ENCODE measurements around the gene ARPC1A.
"Not testable (repeated sequence)": the region's sequence is repeated elsewhere in the genome, so short reads cannot be mapped to it uniquely, and the experiment has no call there.

ARPC1A gene

GRCh38 chr7:99369767-99370391, 44.2 kb downstream of the ARPC1A start:
- no peak for DNase-seq (ENCODE audit: low read depth in 2 of 2)

DNA sequence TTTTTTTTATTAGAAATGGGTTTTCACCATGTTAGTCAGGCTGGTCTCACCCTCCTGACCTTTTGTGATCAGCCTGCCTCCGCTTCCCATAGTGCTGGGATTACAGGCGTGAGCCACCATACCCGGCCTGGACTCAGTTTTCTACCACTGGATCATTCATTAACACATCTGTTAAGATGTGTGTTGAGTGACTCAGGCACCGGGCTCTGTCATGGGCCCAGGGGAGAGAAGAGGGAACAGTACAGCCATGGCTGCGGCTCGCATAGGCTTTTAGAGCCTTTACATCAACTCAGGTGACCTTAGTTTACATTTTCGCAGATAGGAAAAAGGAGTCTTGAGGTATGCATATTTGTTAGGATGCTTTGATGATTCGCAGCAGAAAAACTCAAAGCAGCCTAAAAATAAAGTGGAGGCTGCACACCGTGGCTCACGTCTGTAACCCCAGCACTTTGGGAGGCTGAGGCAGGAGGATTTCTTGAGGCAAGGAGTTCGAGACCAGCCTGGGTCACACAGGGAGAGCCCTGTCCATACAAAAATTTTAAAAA, 45.8 kb downstream of the ARPC1A start:
- no peak for DNase-seq (ENCODE audit: low read depth in 2 of 2)

DNA sequence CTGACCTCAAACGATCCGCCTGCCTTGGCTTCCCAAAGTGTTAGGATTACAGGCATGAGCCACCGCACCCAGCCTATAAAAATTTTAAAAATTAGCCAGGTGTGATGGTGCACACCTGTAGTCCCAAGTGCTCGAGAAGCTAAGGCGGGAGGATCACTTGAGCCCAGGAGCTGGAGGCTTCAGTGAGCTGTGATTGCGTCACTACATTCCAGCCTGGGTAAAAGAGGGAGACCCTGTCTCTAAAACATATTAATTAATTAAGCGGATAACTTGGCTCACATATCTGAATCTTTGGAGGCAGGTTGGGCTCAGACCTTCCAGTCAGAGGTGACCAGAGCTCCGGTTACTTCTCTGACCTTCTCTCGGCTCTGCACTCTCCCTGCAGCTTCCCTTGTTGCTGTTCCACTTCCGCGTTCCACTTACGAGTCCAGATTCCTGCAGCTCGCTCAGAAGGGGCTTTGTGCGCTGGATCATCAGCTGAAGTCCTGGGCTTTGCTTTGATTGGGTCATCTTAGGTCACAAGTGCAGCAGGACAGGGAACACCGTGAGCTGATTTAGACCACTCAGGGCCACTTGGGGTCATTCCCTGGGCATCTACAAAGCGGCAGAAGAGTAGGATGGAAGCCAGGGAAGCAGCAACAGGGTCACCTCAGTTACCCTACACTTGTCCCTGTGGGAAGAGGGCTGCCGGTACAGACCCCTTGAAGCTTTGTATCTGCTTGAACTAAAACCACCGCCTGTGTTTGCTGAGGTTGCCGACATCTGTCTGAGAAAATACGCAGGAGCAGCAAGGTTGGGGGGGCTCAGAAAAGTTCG, 46.8 kb downstream of the ARPC1A start:
- no peak for DNase-seq (ENCODE audit: low read depth in 2 of 2)

DNA sequence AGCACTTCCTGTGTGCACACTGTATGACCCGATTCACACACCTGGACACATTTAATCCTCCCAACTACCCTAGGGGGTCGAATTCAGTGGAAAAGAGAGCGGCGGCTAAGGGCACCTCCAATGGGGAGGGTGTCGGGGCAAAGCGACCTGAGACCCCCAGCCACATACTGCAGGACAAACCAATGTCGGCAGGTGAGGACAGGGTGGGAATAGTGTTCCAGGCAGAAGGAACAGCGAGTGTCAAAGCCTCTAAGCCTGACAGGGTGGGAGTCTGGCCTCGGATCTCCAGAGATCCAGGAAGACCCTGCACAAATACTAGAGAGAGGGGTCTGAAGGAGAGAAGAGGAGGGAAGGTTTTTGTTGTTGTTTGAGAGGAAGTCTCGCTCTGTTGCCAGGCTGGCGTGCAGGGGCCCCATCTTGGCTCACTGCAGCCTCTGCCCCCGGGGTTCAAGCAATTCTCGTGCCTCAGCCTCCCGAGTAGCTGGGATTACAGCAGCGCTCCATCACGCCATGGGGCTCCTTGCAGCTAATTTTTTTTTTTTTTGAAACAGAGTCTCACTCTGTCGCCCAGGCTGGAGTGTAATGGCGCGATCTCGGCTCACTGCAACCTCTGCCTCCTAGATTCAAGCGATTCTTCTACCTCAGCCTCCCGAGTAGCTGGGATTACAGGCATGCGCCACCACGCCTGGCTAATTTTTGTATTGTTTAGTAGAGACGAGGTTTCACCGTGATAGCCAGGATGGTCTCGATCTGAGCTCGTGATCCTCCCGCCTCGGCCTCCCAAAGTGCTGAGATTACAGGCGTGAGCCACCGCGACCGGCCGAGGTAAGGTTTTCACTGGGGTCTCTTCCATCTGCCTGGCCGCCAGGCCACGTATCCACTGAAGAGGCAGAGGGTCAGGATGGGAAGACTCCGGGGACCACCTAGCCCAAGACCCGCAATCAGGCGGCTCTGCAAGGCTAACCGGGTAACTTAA, 47.7 kb downstream of the ARPC1A start:
- DNase-seq (ENCODE audit: low read depth in 2 of 2), result no peak

DNA sequence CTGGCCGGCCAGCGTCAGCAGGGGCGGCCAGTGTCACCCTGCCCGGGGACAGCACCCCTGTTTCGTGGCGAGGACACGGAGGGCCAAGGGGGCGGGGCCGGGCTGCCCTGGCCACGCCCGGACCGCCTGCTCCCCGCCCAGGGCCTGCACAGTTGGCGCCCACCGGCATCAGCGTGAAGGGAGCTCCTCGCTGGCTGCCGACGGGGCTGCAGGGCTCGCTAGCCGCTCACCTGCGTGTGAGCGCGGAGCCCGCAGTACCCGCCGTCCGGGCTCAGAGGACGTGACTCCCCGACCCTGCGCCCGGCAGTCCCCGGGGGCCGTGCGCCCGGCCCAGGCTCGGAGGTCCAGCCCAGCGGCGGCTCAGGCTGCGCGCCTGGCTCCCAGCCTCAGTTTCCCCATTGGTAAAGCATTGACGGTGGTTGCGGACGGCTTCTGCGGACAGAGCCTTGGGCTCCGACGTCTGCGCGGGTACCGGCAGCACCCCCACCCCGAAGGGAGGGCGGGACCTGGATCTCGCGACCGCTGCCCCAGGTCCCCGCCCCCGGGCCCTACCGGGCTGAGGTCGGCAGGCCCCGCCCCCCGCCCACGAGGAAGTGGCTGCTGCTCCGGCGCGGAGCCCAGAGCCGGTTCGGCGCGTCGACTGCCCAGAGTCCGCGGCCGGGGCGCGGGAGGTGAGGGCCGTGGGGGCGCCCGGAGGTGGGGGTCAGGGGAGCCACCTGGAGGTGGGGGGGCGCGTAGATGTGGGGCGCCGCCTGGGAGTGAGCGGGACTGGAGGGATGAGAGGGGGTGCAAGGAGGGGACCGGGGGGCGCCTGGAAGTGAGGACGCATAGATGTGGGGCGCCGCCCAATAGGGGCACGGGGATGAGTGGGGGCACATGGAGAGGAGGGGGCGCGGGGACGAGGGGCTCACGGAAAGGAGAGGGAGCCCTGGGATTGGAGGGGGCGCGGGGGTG, 48.7 kb downstream of the ARPC1A start, which contains the start of gene ARPC1B:
TSS of gene ARPC1B (plus strand) at position 620 of the 954 bp plus-strand sequence. CDS start 10,985 bp downstream, outside the sequence.
- DNase-seq (ENCODE audit: low read depth in 2 of 2), result peak; percentile 75 to 88

GRCh38 chr7:99375070-99375807, 49.5 kb downstream of the ARPC1A start:
- peak in 1 of 2 donors; percentile 57 for DNase-seq (ENCODE audit: low read depth in 2 of 2)

DNA sequence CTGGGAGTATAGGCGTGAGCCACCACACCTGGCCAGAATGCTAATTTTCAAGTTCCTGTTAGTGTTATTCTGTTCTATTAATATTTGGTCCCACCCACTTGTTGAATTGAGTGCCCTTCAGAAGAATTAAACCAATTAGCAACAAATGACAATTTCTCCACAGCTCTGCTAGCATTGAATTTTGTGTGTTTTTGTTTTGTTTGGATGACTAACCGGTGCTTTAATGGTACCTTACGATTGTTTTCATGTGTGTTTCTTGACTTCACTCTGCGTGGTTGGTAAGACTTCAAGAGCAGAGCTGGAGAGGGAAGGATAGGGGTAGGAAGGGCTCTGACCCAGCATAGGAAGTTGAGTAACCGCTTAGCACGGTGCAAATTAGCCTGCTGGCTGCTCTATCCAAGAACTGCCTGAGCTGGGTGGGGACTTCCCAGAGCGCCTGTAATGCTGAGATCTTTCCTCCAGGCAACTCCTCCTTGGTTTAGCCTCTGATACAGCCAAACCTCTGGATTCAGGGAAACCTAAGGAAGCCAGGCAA, 53.4 kb downstream of the ARPC1A start:
- DNase-seq (ENCODE audit: low read depth in 2 of 2), result no peak

GRCh38 chr7:99379693-99380031, 54.0 kb downstream of the ARPC1A start:
- not testable (repeated sequence) for DNase-seq (ENCODE audit: low read depth in 2 of 2)

DNA sequence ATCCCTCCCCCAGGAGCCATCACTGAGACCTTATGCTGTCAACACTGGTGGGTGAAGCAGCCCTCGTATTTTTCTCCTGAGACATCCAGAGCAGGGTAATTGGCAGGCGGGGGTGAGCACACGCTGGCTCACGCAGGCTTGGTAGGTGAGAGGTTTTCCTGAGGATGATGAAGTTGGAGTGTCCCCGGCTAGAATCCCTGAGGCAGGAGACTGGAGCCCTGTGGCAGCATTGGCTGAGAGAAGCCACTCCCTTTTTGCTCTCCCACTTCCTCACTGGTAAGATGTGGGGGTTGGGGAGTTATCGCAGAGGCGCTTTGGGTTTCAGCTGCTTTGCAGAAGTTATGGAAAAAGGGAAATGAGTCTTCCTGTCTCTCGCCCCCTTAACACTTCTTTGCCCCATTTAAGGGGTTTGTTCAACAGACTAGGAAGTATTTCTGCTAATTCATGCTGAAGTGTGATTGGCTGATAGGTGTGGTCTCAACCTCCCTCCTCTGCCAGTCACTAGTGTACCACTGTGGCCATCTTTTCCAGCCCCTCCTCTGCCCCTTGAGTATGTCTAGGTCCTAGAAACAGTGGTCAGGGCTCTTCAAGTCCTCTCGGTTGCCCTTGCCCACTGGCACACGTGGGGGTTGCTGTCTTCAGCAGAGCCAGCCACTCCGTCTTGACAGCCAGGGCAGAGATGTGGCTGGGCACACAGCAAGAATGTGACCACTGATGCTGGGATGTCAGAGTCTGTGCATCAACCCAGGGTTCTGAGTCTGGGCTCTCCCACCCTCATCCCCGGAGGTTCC, 54.5 kb downstream of the ARPC1A start:
- no peak for DNase-seq (ENCODE audit: low read depth in 2 of 2)

- DNase-seq (ENCODE audit: low read depth in 2 of 2), result peak; percentile 68 to 82
Measured at GRCh38 chr7:99380823-99381663, 55.3 kb downstream of the ARPC1A start.

GRCh38 chr7:99381664-99382075, 56.0 kb downstream of the ARPC1A start:
- DNase-seq (ENCODE audit: low read depth in 2 of 2), result no peak

DNA sequence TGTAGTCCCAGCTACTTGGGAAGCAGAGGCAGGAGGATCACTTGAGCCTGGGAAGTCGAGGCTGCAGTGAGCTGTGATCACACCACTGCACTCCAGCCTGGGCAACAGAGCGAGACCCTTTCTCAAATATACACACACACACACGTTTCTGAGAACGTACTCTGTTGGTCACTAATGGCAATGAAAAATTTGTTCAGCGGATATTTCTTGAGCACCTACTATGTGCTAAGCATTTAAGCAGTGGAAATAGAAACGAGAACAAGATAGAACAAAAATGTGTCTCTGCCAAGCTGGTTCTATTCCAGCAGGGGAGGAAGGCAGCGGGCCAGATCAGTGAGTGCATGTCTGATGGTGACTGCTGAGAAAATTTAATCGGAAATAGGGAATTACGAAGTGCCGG, 57.5 kb downstream of the ARPC1A start:
- DNase-seq (ENCODE audit: low read depth in 2 of 2), result no peak

GRCh38 chr7:99383791-99384370, 58.2 kb downstream of the ARPC1A start:
- no peak for DNase-seq (ENCODE audit: low read depth in 2 of 2)

GRCh38 chr7:99384523-99384922, 58.8 kb downstream of the ARPC1A start:
- no peak for DNase-seq (ENCODE audit: low read depth in 2 of 2)

- DNase-seq (ENCODE audit: low read depth in 2 of 2), result no peak
Measured at GRCh38 chr7:99385564-99385963, 59.9 kb downstream of the ARPC1A start.

DNA sequence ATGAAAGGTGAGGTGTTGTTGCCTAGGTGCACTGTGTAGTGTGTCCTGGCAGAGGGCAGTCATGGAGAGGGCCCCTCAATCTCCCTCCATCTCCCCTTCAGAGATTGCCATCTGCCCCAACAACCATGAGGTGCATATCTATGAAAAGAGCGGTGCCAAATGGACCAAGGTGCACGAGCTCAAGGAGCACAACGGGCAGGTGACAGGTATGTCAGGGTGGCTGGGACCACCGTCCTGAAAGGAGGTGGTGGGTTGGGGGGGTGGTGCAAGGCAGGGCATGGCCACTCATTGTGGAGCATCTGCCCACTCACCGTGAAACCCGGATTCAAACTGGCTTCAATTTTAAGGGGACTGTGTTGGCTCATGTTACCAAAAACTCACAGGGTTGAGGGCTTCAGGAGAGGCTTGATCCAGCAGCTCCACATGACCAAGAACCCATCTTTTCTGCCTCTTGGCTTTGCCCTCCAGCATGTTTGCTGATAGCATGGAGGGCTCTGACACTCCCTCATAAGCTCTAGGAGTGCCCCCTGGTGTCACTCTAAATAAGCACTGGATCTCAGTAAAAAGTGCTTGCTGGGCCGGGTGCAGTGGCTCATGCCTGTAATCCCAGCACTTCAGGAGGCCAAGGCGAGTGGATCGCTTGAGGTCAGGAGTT, 61.0 kb downstream of the ARPC1A start:
- DNase-seq (ENCODE audit: low read depth in 2 of 2), result no peak

DNA sequence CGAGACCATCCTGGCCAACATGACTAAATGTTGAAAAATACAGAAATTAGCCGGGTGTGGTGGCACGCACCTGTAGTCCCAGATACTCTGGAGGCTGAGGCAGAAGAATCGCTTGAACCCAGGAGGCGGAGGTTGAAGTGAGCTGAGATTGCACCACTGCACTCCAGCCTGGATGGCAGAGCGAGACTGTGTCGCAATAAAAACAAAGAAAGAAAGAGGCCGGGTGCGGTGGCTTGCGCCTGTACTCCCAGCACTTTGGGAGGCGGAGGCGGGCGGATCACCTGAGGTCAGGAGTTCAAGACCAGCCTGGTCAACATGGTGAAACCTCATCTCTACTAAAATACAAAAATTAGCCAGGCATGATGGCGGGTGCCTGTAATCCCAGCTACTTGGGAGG, 61.5 kb downstream of the ARPC1A start:
- DNase-seq (ENCODE audit: low read depth in 2 of 2), result not testable (repeated sequence)

Data from stimulated activated CD4-positive, alpha-beta T cell treated with anti-CD3 and anti-CD28 coated beads, Interleukin-1b, Interleukin-23, amount 100 ng/mL, for 4 hours (primary cell).